ENCODE results near the gene SPAG9.

- TF ChIP-seq CTCF (IDR thresholded peaks at IDR 0.05 in 4 of 5, conservative IDR thresholded peaks at IDR 0.05 in 1 of 5), result no peak
- no peak for TF ChIP-seq POLR2A (IDR thresholded peaks at IDR 0.05)
Measured at GRCh38 chr17:50946223-50946890, 174.3 kb downstream of the SPAG9 start.

Data from gastrocnemius medialis (tissue), 4 donors.